ENCODE data around the gene LHX5. TPM values are rescaled to one million over a fixed set of nuclear protein-coding genes. Genes with fewer than 3 reads are reported as not detected.

LHX5 gene
- total RNA-seq, 1 donor from 2014 or later, result 0.25 TPM

GRCh38 chr12:113425960-113426453, 45.7 kb downstream of the LHX5 start:
- no peaks in the 10 kb centered on the region for H3K9me3 ChIP-seq (ENCODE audit: insufficient read depth, low read depth, low read length)
- no peak for TF ChIP-seq CTCF (IDR thresholded peaks at IDR 0.05; ENCODE audit: insufficient read depth, low read depth, low read length)
- TF ChIP-seq EZH2 (IDR thresholded peaks at IDR 0.05; ENCODE audit: insufficient read depth, low read length), result no peak
- H3K9ac ChIP-seq (ENCODE audit: low read length), result no peak overlapping the region
- H3K27me3 ChIP-seq (ENCODE audit: insufficient read depth, low read length), result no peaks in the 10 kb centered on the region
- H3K4me1 ChIP-seq (ENCODE audit: insufficient read depth, low read length), result peaks cover 10% of the 10 kb centered on the region
- Mint-ChIP-seq H3K36me3 (ENCODE audit: low read depth, unreplicated experiment) (peaks cover 5% of the 10 kb centered on the region), H3K27me3 (ENCODE audit: low read depth, unreplicated experiment) (peaks cover 27% of the 10 kb centered on the region), H3K4me1 (ENCODE audit: low read depth, unreplicated experiment) (peaks cover 4% of the 10 kb centered on the region), H3K9me3 (ENCODE audit: unreplicated experiment) (no peaks in the 10 kb centered on the region), H3K27ac (ENCODE audit: unreplicated experiment) (no peak overlapping the region), H3K4me3 (ENCODE audit: unreplicated experiment) (no peak overlapping the region)
- H2AFZ ChIP-seq (ENCODE audit: low read depth, low read length), result no peak overlapping the region
- no peaks in the 10 kb centered on the region for H3K36me3 ChIP-seq (ENCODE audit: insufficient read depth, low read length)
- H3K79me2 ChIP-seq (ENCODE audit: insufficient read depth, low read length), result peaks cover 7% of the 10 kb centered on the region
- DNase-seq (ENCODE audit: low read depth), result no peak
- no peak overlapping the region for H3K4me3 ChIP-seq (ENCODE audit: insufficient read depth, low read depth, low read length)
- FAIRE-seq, result no peak
- no peaks in the 10 kb centered on the region for H4K20me1 ChIP-seq (ENCODE audit: insufficient read depth, low read length)
- no peak overlapping the region for H3K4me2 ChIP-seq (ENCODE audit: low read length)
- H3K27ac ChIP-seq (ENCODE audit: low read depth, low read length), result no peak overlapping the region

- TF ChIP-seq EZH2 (IDR thresholded peaks at IDR 0.05; ENCODE audit: insufficient read depth, low read length) (no peak), CTCF (IDR thresholded peaks at IDR 0.05; ENCODE audit: insufficient read depth, low read depth, low read length) (peak; percentile 86)
- no peak overlapping the region for H3K27ac Mint-ChIP-seq (ENCODE audit: unreplicated experiment)
- H3K4me2 ChIP-seq (ENCODE audit: low read length), result no peak overlapping the region
These were observed 46.5 kb downstream of the LHX5 start for GRCh38 chr12:113424915-113425823.

GRCh38 chr12:113424456-113424855, 47.2 kb downstream of the LHX5 start:
- no peak overlapping the region for H3K4me3 Mint-ChIP-seq (ENCODE audit: unreplicated experiment)
- no peak for DNase-seq (ENCODE audit: low read depth)

More at GRCh38 chr12:113424915-113425823, 46.5 kb downstream of the LHX5 start:
- FAIRE-seq, result no peak
- H3K4me3 ChIP-seq (ENCODE audit: insufficient read depth, low read depth, low read length), result no peak overlapping the region
- H3K27me3 ChIP-seq (ENCODE audit: insufficient read depth, low read length), result no peaks in the 10 kb centered on the region
- H3K36me3 ChIP-seq (ENCODE audit: insufficient read depth, low read length), result no peaks in the 10 kb centered on the region
- H3K27me3 Mint-ChIP-seq (ENCODE audit: low read depth, unreplicated experiment), result peaks cover 21% of the 10 kb centered on the region
- peaks cover 2% of the 10 kb centered on the region for H3K36me3 Mint-ChIP-seq (ENCODE audit: low read depth, unreplicated experiment)
- no peak overlapping the region for H2AFZ ChIP-seq (ENCODE audit: low read depth, low read length)
- DNase-seq (ENCODE audit: low read depth), result no peak
- H3K79me2 ChIP-seq (ENCODE audit: insufficient read depth, low read length), result peaks cover 7% of the 10 kb centered on the region
- H3K9ac ChIP-seq (ENCODE audit: low read length), result no peak overlapping the region
- H4K20me1 ChIP-seq (ENCODE audit: insufficient read depth, low read length), result no peaks in the 10 kb centered on the region
- H3K4me3 Mint-ChIP-seq (ENCODE audit: unreplicated experiment), result no peak overlapping the region
- peaks cover 10% of the 10 kb centered on the region for H3K4me1 ChIP-seq (ENCODE audit: insufficient read depth, low read length)
- H3K9me3 ChIP-seq (ENCODE audit: insufficient read depth, low read depth, low read length), result no peaks in the 10 kb centered on the region
- no peaks in the 10 kb centered on the region for H3K9me3 Mint-ChIP-seq (ENCODE audit: unreplicated experiment)
- H3K27ac ChIP-seq (ENCODE audit: low read depth, low read length), result no peak overlapping the region
- H3K4me1 Mint-ChIP-seq (ENCODE audit: low read depth, unreplicated experiment), result peaks cover 4% of the 10 kb centered on the region

More at GRCh38 chr12:113424456-113424855, 47.2 kb downstream of the LHX5 start:
- Mint-ChIP-seq H3K27ac (ENCODE audit: unreplicated experiment) (no peak overlapping the region), H3K4me1 (ENCODE audit: low read depth, unreplicated experiment) (peaks cover 4% of the 10 kb centered on the region), H3K27me3 (ENCODE audit: low read depth, unreplicated experiment) (peaks cover 16% of the 10 kb centered on the region), H3K9me3 (ENCODE audit: unreplicated experiment) (no peaks in the 10 kb centered on the region), H3K36me3 (ENCODE audit: low read depth, unreplicated experiment) (peaks cover 2% of the 10 kb centered on the region)
- Histone ChIP-seq H3K4me1 (ENCODE audit: insufficient read depth, low read length) (peaks cover 10% of the 10 kb centered on the region), H3K79me2 (ENCODE audit: insufficient read depth, low read length) (peaks cover 7% of the 10 kb centered on the region), H3K9me3 (ENCODE audit: insufficient read depth, low read depth, low read length) (no peaks in the 10 kb centered on the region), H3K9ac (ENCODE audit: low read length) (no peak overlapping the region), H2AFZ (ENCODE audit: low read depth, low read length) (no peak overlapping the region), H4K20me1 (ENCODE audit: insufficient read depth, low read length) (no peaks in the 10 kb centered on the region), H3K27ac (ENCODE audit: low read depth, low read length) (no peak overlapping the region), H3K4me3 (ENCODE audit: insufficient read depth, low read depth, low read length) (no peak overlapping the region), H3K27me3 (ENCODE audit: insufficient read depth, low read length) (no peaks in the 10 kb centered on the region), H3K4me2 (ENCODE audit: low read length) (no peak overlapping the region), H3K36me3 (ENCODE audit: insufficient read depth, low read length) (no peaks in the 10 kb centered on the region)
- FAIRE-seq, result no peak
- no peak for TF ChIP-seq EZH2 (IDR thresholded peaks at IDR 0.05; ENCODE audit: insufficient read depth, low read length)
- TF ChIP-seq CTCF (IDR thresholded peaks at IDR 0.05; ENCODE audit: insufficient read depth, low read depth, low read length), result no peak

Measured in astrocyte (in vitro differentiated cells and primary cell).